SK-N-SH (cell line): ENCODE data around the gene ADIPOR2. TPM values are rescaled to one million over a fixed set of nuclear protein-coding genes. Genes with fewer than 3 reads are reported as not detected.

ENCODE experiments used
- CTCF ChIA-PET: fragments of 300-600, 350-600 bp; formaldehyde crosslinking; extraction: SDS; loops from one replicate; lab custom pipeline; 2021; lab: Yijun Ruan, JAX
- POLR2A ChIA-PET: fragments of 350-600 bp; sonication (Branson Sonifier 250); formaldehyde crosslinking; extraction: SDS; loops from one replicate; lab custom pipeline; 2020; ENCODE audit warnings: antibody characterized with exemption, inconsistent platforms; lab: Yijun Ruan, JAX
- DNase-seq: peaks from one replicate; pipeline ENCODE4 v3.0.0; 2012
- H2AFZ ChIP-seq: fragments of 200-600 bp; sonication (generic); 2 replicates; pipeline ENCODE4 v1.8.1; 2016; ENCODE audit warnings: antibody characterized with exemption, mild to moderate bottlenecking, low read depth
- H3F3A ChIP-seq: fragments of 200-600 bp; sonication (generic); replicated peaks from 2 replicates; pipeline ENCODE3; 2016; ENCODE audit warnings: antibody characterized with exemption, mild to moderate bottlenecking; ENCODE audit not compliant: insufficient read depth
- H3K27ac ChIP-seq, 2 experiments: fragments of 200-500 bp in 1 of 2; fragments of 200-600 bp in 1 of 2; sonication (Bioruptor generic) in 1 of 2; sonication (generic), shearing (Covaris generic) in 1 of 2; 2 replicates each; pipeline versions ENCODE4 v1.5.1 to v1.6.1; 2014 to 2016; ENCODE audit warnings: low read depth in 2 of 2, inconsistent platforms in 1 of 2, low read length in 1 of 2, mild to moderate bottlenecking in 1 of 2, mixed read lengths in 1 of 2
- H3K27me3 ChIP-seq: fragments of 200-600 bp; sonication (generic), shearing (Covaris generic); 2 replicates; pipeline ENCODE4 v1.6.1; 2016; ENCODE audit warnings: mixed run types; ENCODE audit not compliant: insufficient read depth
- H3K36me3 ChIP-seq, 2 experiments: fragments of 200-500 bp in 1 of 2; fragments of 200-600 bp in 1 of 2; sonication (Bioruptor generic) in 1 of 2; sonication (generic) in 1 of 2; replicated peaks in 1 of 2; 2 replicates each; pipeline versions ENCODE3 to v1.5.1; 2014 to 2016; ENCODE audit warnings: low read length in 1 of 2, mild to moderate bottlenecking in 1 of 2; ENCODE audit not compliant: insufficient read depth in 2 of 2, control insufficient read depth in 1 of 2
- H3K4me1 ChIP-seq, 2 experiments: fragments of 200-500 bp in 1 of 2; fragments of 200-600 bp in 1 of 2; sonication (Bioruptor generic) in 1 of 2; sonication (generic), shearing (Covaris generic) in 1 of 2; 2 replicates each; pipeline versions ENCODE4 v1.5.1 to v1.6.1; 2014 to 2016; ENCODE audit warnings: low read depth in 1 of 2, low read length in 1 of 2, mixed run types in 1 of 2; ENCODE audit not compliant: insufficient read depth in 2 of 2, control insufficient read depth in 1 of 2
- H3K4me2 ChIP-seq: fragments of 200-600 bp; sonication (generic), shearing (Covaris generic); 2 replicates; pipeline ENCODE4 v1.6.1; 2017; ENCODE audit warnings: mixed run types
- H3K4me3 ChIP-seq, 2 experiments: fragments of 200-500 bp in 1 of 2; fragments of 200-600 bp in 1 of 2; sonication (Bioruptor generic) in 1 of 2; sonication (generic), shearing (Covaris generic) in 1 of 2; 2 replicates each; pipeline versions ENCODE4 v1.5.1 to v1.8.1; 2014 to 2016; ENCODE audit warnings: low read depth in 2 of 2, inconsistent platforms in 1 of 2, low read length in 1 of 2, mild to moderate bottlenecking in 1 of 2, mixed read lengths in 1 of 2, moderate library complexity in 1 of 2
- H3K79me2 ChIP-seq: fragments of 200-600 bp; sonication (generic); 2 replicates; pipeline ENCODE4 v1.8.1; 2017; ENCODE audit warnings: mild to moderate bottlenecking; ENCODE audit not compliant: insufficient read depth
- H3K9ac ChIP-seq: fragments of 200-600 bp; sonication (generic); 2 replicates; pipeline ENCODE4 v1.6.1; 2017; ENCODE audit warnings: mixed run types
- H3K9me2 ChIP-seq: fragments of 200-600 bp; sonication (generic); 2 replicates; pipeline ENCODE4 v1.6.1; 2017; ENCODE audit warnings: mixed run types
- H3K9me3 ChIP-seq: fragments of 200-600 bp; sonication (generic); 2 replicates; pipeline ENCODE4 v1.6.1; 2017; ENCODE audit warnings: mixed run types, mild to moderate bottlenecking, moderate library complexity
- H4K20me1 ChIP-seq: fragments of 200-600 bp; sonication (generic); 2 replicates; pipeline ENCODE4 v1.6.1; 2017; ENCODE audit warnings: mild to moderate bottlenecking, mixed run types; ENCODE audit not compliant: insufficient read depth
- ELF1 ChIP-seq: IDR thresholded peaks from 2 replicates; pipeline ENCODE4 v1.4.0; 2012
- EZH2phosphoT487 ChIP-seq: fragments of 200-600 bp; sonication (generic); IDR thresholded peaks from 2 replicates; pipeline ENCODE4 v1.6.1; 2017; ENCODE audit warnings: low read depth, mixed run types, mild to moderate bottlenecking, antibody characterized with exemption, moderate library complexity, borderline replicate concordance
- FOXM1 ChIP-seq: IDR thresholded peaks from 2 replicates; pipeline ENCODE4 v1.4.0; 2012; ENCODE audit warnings: low read depth, mild to moderate bottlenecking
- IRF3 ChIP-seq: fragments of 150-350 bp; IDR thresholded peaks from 2 replicates; pipeline ENCODE4 v1.6.1; 2016; ENCODE audit warnings: mild to moderate bottlenecking, low read depth, low read length
- JUND ChIP-seq: IDR thresholded peaks from 2 replicates; pipeline ENCODE4 v1.4.0; 2012
- MAX ChIP-seq: IDR thresholded peaks from 2 replicates; pipeline ENCODE4 v1.4.0; 2012; ENCODE audit warnings: low read depth
- MEF2A ChIP-seq: IDR thresholded peaks from 2 replicates; pipeline ENCODE4 v1.4.0; 2012; ENCODE audit warnings: low read depth, borderline replicate concordance
- MXI1 ChIP-seq: IDR thresholded peaks from 2 replicates; pipeline ENCODE4 v1.6.1; 2012; ENCODE audit warnings: mild to moderate bottlenecking, low read depth, low read length, improper control_type of control experiment
- NRF1 ChIP-seq: IDR thresholded peaks from 2 replicates; pipeline ENCODE4 v1.6.1; 2012; ENCODE audit warnings: low read depth, mild to moderate bottlenecking, low read length
- POLR2AphosphoS5 ChIP-seq: IDR thresholded peaks from 2 replicates; pipeline ENCODE4 v1.6.1; 2012; ENCODE audit warnings: low read depth, low read length
- RFX5 ChIP-seq: IDR thresholded peaks from 2 replicates; pipeline ENCODE4 v1.6.1; 2012; ENCODE audit warnings: mild to moderate bottlenecking, improper control_type of control experiment, low read length
- RXRA ChIP-seq: IDR thresholded peaks from 2 replicates; pipeline ENCODE4 v1.4.0; 2012; ENCODE audit warnings: low read depth, mild to moderate bottlenecking, borderline replicate concordance
- SIN3A ChIP-seq: IDR thresholded peaks from 2 replicates; pipeline ENCODE4 v1.6.1; 2012; ENCODE audit warnings: low read depth, mild to moderate bottlenecking, low read length, moderate library complexity, borderline replicate concordance
- SMC3 ChIP-seq: IDR thresholded peaks from 2 replicates; pipeline ENCODE4 v1.6.1; 2012; ENCODE audit warnings: low read depth, low read length, improper control_type of control experiment
- TAF1 ChIP-seq: IDR thresholded peaks from 2 replicates; pipeline ENCODE4 v1.6.1; 2012; ENCODE audit warnings: low read depth, mild to moderate bottlenecking, low read length, moderate library complexity, borderline replicate concordance
- TCF12 ChIP-seq: IDR thresholded peaks from 2 replicates; pipeline ENCODE4 v1.4.0; 2012
- YY1 ChIP-seq: IDR thresholded peaks from 2 replicates; pipeline ENCODE4 v1.4.0; 2012; ENCODE audit warnings: low read depth, mild to moderate bottlenecking
- WGBS: methylation state at CpG from one replicate; pipeline ENCODE4 v1.1.6; 2017; ENCODE audit warnings: low lambda C conversion rate; 5-methylcytosine and 5-hydroxymethylcytosine counted together
- polyA plus RNA-seq, 3 experiments: library from polyadenylated mRNA; depleted of rRNA; stranded (reverse); fragments of >200 nt; gene quantifications; 2 replicates each; pipeline ENCODE4 v1.2.3, GENCODE V29; 2012
- TF ChIP-seq, protein P1 (sequence below): IDR thresholded peaks from 2 replicates; pipeline ENCODE4 v1.6.1; 2012; ENCODE audit warnings: mild to moderate bottlenecking, low read depth, low read length, moderate library complexity
- TF ChIP-seq, protein P2 (sequence below): fragments of 150-350 bp; IDR thresholded peaks from 2 replicates; pipeline ENCODE4 v1.6.1; 2017; ENCODE audit warnings: antibody characterized with exemption, low read length, low read depth, borderline replicate concordance

ADIPOR2 gene
- polyA plus RNA-seq, 1 of the 3 experiments (the other 2 are of a cell fraction) = 17.1 TPM

- Histone ChIP-seq H3F3A (peaks cover 7% of the 10 kb centered on the region), H3K4me2 (no peak overlapping the region), H3K9ac (no peak overlapping the region), H3K9me2 (no peaks in the 10 kb centered on the region), H2AFZ (no peak overlapping the region), H4K20me1 (no peaks in the 10 kb centered on the region), H3K79me2 (peaks cover 17% of the 10 kb centered on the region; the same call in 1 of the 2 replicates), H3K27me3 (no peaks in the 10 kb centered on the region), H3K9me3 (peaks cover 5% of the 10 kb centered on the region; the same call in 1 of the 2 replicates), H3K4me3 (no peak overlapping the region), H3K36me3 (peaks cover 16 to 24% of the 10 kb centered on the region in 2 experiments), H3K27ac (no peak overlapping the region), H3K4me1 (no peaks in the 10 kb centered on the region; a peak in 1 of 4 replicates)
- DNase-seq = no peak
- TF ChIP-seq RXRA = 0 out of 2 replicates have a peak, but pooled peaks have one; percentile 33
- TF ChIP-seq TAF1 = no peak
- peak; percentile 11; the same call in 1 of the 2 replicates for TF ChIP-seq JUND
- no peak for TF ChIP-seq ELF1
- TF ChIP-seq POLR2AphosphoS5 = no peak
- peak; percentile 29; the same call in 1 of the 2 replicates for TF ChIP-seq TCF12
- no peak for TF ChIP-seq MAX
- no peak for TF ChIP-seq MXI1
- POLR2A ChIA-PET = no interaction called here
- CTCF ChIA-PET = interaction anchor here (0.7 to 1.3 kb wide), 7 partner anchors 8 to 207 kb away, joined by 3 to 7 read pairs (median 3); partner anchors contain the start of gene ADIPOR2
- 82% methylated on average over 2 of the region's 2 CpGs for WGBS
Observed at GRCh38 chr12:1760566-1761382, 69.9 kb downstream of the ADIPOR2 start.

GRCh38 chr12:1761857-1762256, 71.0 kb downstream of the ADIPOR2 start:
- peaks cover 7% of the 10 kb centered on the region for H3F3A ChIP-seq
- no peaks in the 10 kb centered on the region for H3K27me3 ChIP-seq
- H3K4me1 ChIP-seq = no peaks in the 10 kb centered on the region; a peak in 1 of 4 replicates
- peaks cover 5% of the 10 kb centered on the region; the same call in 1 of the 2 replicates for H3K9me3 ChIP-seq
- H3K36me3 ChIP-seq = peaks cover 13 to 24% of the 10 kb centered on the region in 2 experiments
- no peak overlapping the region for H3K9ac ChIP-seq
- no peak overlapping the region for H3K27ac ChIP-seq
- no peak for DNase-seq
- no peak overlapping the region for H3K4me2 ChIP-seq
- H4K20me1 ChIP-seq = no peaks in the 10 kb centered on the region
- WGBS = 95% methylated on average over 3 of the region's 3 CpGs
- H3K79me2 ChIP-seq = peaks cover 25% of the 10 kb centered on the region; the same call in 1 of the 2 replicates
- no peaks in the 10 kb centered on the region for H3K9me2 ChIP-seq
- ChIA-PET CTCF (interaction anchor here (0.7 to 1.3 kb wide), 7 partner anchors 9 to 206 kb away, joined by 3 to 7 read pairs (median 3); partner anchors contain the start of gene ADIPOR2), POLR2A (no interaction called here)
- H2AFZ ChIP-seq = no peak overlapping the region
- no peak overlapping the region for H3K4me3 ChIP-seq
- TF ChIP-seq TAF1 (no peak), YY1 (no peak), MEF2A (no peak), SMC3 (no peak), RXRA (no peak), SIN3A (no peak), FOXM1 (no peak), JUND (no peak), IRF3 (no peak), EZH2phosphoT487 (no peak), RFX5 (no peak), NRF1 (no peak)
- TF ChIP-seq, protein P1, sequence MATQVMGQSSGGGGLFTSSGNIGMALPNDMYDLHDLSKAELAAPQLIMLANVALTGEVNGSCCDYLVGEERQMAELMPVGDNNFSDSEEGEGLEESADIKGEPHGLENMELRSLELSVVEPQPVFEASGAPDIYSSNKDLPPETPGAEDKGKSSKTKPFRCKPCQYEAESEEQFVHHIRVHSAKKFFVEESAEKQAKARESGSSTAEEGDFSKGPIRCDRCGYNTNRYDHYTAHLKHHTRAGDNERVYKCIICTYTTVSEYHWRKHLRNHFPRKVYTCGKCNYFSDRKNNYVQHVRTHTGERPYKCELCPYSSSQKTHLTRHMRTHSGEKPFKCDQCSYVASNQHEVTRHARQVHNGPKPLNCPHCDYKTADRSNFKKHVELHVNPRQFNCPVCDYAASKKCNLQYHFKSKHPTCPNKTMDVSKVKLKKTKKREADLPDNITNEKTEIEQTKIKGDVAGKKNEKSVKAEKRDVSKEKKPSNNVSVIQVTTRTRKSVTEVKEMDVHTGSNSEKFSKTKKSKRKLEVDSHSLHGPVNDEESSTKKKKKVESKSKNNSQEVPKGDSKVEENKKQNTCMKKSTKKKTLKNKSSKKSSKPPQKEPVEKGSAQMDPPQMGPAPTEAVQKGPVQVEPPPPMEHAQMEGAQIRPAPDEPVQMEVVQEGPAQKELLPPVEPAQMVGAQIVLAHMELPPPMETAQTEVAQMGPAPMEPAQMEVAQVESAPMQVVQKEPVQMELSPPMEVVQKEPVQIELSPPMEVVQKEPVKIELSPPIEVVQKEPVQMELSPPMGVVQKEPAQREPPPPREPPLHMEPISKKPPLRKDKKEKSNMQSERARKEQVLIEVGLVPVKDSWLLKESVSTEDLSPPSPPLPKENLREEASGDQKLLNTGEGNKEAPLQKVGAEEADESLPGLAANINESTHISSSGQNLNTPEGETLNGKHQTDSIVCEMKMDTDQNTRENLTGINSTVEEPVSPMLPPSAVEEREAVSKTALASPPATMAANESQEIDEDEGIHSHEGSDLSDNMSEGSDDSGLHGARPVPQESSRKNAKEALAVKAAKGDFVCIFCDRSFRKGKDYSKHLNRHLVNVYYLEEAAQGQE = no peak
- TF ChIP-seq, protein P2, sequence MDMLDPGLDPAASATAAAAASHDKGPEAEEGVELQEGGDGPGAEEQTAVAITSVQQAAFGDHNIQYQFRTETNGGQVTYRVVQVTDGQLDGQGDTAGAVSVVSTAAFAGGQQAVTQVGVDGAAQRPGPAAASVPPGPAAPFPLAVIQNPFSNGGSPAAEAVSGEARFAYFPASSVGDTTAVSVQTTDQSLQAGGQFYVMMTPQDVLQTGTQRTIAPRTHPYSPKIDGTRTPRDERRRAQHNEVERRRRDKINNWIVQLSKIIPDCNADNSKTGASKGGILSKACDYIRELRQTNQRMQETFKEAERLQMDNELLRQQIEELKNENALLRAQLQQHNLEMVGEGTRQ = no peak
